ENCODE measurements around the gene PATL1.
"Not testable (repeated sequence)": the region's sequence is repeated elsewhere in the genome, so short reads cannot be mapped to it uniquely, and the experiment has no call there.

The PATL1 gene

DNA sequence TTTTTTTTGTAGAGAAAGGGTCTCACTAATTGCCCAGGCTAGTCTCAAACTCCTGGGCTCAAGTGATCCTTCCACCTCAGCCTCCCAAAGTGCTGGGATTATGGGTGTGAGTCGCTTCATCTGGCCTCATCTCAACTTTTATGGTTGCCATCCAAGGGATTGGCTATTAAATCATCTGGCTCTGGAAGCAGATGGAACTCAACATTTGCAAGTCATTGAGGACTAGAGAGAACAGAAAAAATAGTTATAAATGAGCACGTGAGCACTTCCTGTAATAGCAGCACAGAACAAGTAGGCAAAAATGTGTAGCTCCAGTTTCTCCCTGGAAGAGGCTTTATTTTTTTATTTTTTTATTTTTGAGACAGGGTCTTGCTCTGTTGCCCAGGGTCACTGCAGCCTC lies 22.3 kb upstream of the PATL1 start:
- TF ChIP-seq PPARA (CRISPR knock-in tag; IDR thresholded peaks at IDR 0.05; ENCODE audit: borderline replicate concordance) (no peak), RARB (CRISPR knock-in tag; IDR thresholded peaks at IDR 0.05) (no peak), ZNF8 (CRISPR knock-in tag; IDR thresholded peaks at IDR 0.05) (no peak), OSR1 (CRISPR knock-in tag; IDR thresholded peaks at IDR 0.05) (no peak), ESRRG (CRISPR knock-in tag; IDR thresholded peaks at IDR 0.05) (no peak), TOX (CRISPR knock-in tag; IDR thresholded peaks at IDR 0.05; ENCODE audit: borderline replicate concordance) (no peak), ARNTL (CRISPR knock-in tag; IDR thresholded peaks at IDR 0.05; ENCODE audit: borderline replicate concordance, low read depth) (no peak)
- TF ChIP-seq, protein P1, sequence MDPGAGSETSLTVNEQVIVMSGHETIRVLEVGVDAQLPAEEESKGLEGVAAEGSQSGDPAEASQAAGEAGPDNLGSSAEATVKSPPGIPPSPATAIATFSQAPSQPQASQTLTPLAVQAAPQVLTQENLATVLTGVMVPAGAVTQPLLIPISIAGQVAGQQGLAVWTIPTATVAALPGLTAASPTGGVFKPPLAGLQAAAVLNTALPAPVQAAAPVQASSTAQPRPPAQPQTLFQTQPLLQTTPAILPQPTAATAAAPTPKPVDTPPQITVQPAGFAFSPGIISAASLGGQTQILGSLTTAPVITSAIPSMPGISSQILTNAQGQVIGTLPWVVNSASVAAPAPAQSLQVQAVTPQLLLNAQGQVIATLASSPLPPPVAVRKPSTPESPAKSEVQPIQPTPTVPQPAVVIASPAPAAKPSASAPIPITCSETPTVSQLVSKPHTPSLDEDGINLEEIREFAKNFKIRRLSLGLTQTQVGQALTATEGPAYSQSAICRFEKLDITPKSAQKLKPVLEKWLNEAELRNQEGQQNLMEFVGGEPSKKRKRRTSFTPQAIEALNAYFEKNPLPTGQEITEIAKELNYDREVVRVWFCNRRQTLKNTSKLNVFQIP (CRISPR knock-in tag; IDR thresholded peaks at IDR 0.05; ENCODE audit: borderline replicate concordance, low read depth), result no peak
- TF ChIP-seq, protein P2, sequence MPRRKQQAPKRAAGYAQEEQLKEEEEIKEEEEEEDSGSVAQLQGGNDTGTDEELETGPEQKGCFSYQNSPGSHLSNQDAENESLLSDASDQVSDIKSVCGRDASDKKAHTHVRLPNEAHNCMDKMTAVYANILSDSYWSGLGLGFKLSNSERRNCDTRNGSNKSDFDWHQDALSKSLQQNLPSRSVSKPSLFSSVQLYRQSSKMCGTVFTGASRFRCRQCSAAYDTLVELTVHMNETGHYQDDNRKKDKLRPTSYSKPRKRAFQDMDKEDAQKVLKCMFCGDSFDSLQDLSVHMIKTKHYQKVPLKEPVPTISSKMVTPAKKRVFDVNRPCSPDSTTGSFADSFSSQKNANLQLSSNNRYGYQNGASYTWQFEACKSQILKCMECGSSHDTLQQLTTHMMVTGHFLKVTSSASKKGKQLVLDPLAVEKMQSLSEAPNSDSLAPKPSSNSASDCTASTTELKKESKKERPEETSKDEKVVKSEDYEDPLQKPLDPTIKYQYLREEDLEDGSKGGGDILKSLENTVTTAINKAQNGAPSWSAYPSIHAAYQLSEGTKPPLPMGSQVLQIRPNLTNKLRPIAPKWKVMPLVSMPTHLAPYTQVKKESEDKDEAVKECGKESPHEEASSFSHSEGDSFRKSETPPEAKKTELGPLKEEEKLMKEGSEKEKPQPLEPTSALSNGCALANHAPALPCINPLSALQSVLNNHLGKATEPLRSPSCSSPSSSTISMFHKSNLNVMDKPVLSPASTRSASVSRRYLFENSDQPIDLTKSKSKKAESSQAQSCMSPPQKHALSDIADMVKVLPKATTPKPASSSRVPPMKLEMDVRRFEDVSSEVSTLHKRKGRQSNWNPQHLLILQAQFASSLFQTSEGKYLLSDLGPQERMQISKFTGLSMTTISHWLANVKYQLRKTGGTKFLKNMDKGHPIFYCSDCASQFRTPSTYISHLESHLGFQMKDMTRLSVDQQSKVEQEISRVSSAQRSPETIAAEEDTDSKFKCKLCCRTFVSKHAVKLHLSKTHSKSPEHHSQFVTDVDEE (CRISPR knock-in tag; IDR thresholded peaks at IDR 0.05), result no peak
- TF ChIP-seq, protein P3, sequence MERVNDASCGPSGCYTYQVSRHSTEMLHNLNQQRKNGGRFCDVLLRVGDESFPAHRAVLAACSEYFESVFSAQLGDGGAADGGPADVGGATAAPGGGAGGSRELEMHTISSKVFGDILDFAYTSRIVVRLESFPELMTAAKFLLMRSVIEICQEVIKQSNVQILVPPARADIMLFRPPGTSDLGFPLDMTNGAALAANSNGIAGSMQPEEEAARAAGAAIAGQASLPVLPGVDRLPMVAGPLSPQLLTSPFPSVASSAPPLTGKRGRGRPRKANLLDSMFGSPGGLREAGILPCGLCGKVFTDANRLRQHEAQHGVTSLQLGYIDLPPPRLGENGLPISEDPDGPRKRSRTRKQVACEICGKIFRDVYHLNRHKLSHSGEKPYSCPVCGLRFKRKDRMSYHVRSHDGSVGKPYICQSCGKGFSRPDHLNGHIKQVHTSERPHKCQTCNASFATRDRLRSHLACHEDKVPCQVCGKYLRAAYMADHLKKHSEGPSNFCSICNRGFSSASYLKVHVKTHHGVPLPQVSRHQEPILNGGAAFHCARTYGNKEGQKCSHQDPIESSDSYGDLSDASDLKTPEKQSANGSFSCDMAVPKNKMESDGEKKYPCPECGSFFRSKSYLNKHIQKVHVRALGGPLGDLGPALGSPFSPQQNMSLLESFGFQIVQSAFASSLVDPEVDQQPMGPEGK (CRISPR knock-in tag; IDR thresholded peaks at IDR 0.05; ENCODE audit: borderline replicate concordance), result no peak
- no peak for ATAC-seq

DNA sequence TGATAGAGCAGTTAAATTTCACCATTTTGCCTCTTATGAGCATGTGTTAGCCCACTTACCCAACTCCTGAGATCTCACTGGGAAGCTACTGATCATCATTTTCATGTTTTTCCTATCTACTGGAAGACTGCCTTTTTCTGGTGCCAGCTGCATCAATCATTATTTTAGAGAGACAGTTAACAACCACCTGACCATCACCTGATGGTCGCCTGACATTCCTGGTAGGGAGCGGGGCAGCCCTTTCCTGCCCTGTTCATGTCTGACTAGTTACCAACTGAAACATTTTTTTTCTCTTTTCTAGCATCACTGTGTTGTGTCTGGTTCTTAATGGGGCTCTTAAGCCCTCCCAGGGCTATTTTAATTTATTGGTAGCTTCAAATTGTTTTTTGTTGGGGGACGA lies 20.2 kb upstream of the PATL1 start:
- no peak for ATAC-seq
- TF ChIP-seq ESRRG (CRISPR knock-in tag; IDR thresholded peaks at IDR 0.05) (no peak), ZNF8 (CRISPR knock-in tag; IDR thresholded peaks at IDR 0.05) (no peak), CSDC2 (CRISPR knock-in tag; IDR thresholded peaks at IDR 0.05) (no peak), SNAI2 (CRISPR knock-in tag; IDR thresholded peaks at IDR 0.05) (no peak), ISL1 (CRISPR knock-in tag; IDR thresholded peaks at IDR 0.05) (no peak), PPARA (CRISPR knock-in tag; IDR thresholded peaks at IDR 0.05; ENCODE audit: borderline replicate concordance) (no peak), ARNTL (CRISPR knock-in tag; IDR thresholded peaks at IDR 0.05; ENCODE audit: borderline replicate concordance, low read depth) (no peak)
- TF ChIP-seq, protein P4, sequence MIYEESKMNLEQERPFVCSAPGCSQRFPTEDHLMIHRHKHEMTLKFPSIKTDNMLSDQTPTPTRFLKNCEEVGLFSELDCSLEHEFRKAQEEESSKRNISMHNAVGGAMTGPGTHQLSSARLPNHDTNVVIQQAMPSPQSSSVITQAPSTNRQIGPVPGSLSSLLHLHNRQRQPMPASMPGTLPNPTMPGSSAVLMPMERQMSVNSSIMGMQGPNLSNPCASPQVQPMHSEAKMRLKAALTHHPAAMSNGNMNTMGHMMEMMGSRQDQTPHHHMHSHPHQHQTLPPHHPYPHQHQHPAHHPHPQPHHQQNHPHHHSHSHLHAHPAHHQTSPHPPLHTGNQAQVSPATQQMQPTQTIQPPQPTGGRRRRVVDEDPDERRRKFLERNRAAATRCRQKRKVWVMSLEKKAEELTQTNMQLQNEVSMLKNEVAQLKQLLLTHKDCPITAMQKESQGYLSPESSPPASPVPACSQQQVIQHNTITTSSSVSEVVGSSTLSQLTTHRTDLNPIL (CRISPR knock-in tag; IDR thresholded peaks at IDR 0.05; ENCODE audit: low read depth), result no peak
- TF ChIP-seq, protein P2 (CRISPR knock-in tag; IDR thresholded peaks at IDR 0.05), result no peak

DNA sequence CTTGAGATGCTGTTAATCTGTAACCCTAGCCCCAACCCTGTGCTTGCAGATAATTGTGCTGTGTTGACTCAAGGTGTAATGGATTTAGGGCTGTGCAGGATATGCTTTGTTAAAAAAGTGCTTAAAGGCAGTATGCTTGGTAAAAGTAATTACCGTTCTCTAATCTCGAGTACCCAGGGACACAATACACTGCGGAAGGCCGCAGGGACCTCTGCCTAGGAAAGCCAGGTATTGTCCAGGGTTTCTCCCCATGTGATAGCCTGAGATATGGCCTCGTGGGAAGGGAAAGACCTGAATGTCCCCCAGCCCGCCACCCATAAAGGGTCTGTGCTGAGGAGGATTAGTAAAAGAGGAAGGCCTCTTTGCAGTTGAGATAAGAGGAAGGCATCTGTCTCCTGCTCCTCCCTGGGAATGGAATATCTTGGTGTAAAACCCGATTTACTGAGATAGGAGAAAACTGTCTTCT lies 12.5 kb upstream of the PATL1 start:
- ATAC-seq, result not testable (repeated sequence)

DNA sequence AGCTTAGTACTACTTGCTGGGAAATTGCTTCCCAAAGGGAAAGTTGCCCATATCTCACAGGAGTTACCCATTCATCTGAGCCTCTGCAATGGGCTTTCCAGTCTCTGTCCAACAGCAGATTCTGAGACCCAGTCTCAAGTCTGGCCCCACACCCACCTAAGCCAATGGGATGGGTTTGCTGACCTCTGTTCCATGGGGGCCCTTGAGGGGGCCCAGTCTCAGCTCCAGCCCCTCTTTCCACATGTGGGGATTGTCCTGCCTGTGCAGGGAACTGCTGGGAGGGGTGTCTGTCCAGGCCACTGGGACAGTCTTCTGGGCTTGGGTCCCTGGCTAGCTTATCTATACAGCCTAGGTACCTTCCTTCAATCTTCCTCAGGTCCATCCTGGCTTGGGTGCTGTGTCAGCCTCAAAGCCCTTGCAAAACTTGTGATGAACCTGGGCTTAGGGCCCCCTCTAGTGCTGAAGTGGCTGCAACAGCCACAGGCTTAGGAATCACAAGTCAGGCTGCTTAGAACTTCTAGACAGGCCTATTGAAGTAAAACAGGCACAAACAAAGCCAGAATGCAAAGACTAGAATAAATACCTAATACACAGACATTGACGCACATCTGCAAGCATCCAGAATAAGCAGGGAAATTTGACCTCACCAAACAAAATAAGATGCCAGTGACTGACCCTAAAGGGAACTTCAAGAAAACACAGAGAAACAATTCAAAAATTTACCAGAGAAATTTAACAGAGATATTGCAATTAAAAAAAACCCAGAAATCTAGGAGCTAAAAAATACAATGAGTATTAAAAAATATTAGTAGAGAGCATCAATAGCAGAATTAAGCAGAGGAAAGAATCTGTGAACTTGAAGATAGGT lies 11.7 kb upstream of the PATL1 start:
- peak; percentile 100 for ATAC-seq
- TF ChIP-seq ZFP3 (CRISPR knock-in tag; IDR thresholded peaks at IDR 0.05) (no peak), SNAI2 (CRISPR knock-in tag; IDR thresholded peaks at IDR 0.05) (no peak), RARB (CRISPR knock-in tag; IDR thresholded peaks at IDR 0.05) (no peak), CSDC2 (CRISPR knock-in tag; IDR thresholded peaks at IDR 0.05) (no peak), GLIS3 (CRISPR knock-in tag; IDR thresholded peaks at IDR 0.05) (no peak), ZNF70 (CRISPR knock-in tag; IDR thresholded peaks at IDR 0.05) (no peak), TOX (CRISPR knock-in tag; IDR thresholded peaks at IDR 0.05; ENCODE audit: borderline replicate concordance) (no peak), ISL1 (CRISPR knock-in tag; IDR thresholded peaks at IDR 0.05) (no peak), ZNF8 (CRISPR knock-in tag; IDR thresholded peaks at IDR 0.05) (no peak), ZFP30 (CRISPR knock-in tag; IDR thresholded peaks at IDR 0.05) (no peak), PPARA (CRISPR knock-in tag; IDR thresholded peaks at IDR 0.05; ENCODE audit: borderline replicate concordance) (no peak), BACH2 (CRISPR knock-in tag; IDR thresholded peaks at IDR 0.05; ENCODE audit: borderline replicate concordance) (no peak)
- TF ChIP-seq, protein P1 (CRISPR knock-in tag; IDR thresholded peaks at IDR 0.05; ENCODE audit: borderline replicate concordance, low read depth), result no peak
- TF ChIP-seq, protein P3 (CRISPR knock-in tag; IDR thresholded peaks at IDR 0.05; ENCODE audit: borderline replicate concordance), result no peak
